Measurements from ENCODE around the gene CYP19A1.

- TF ChIP-seq CTCF (IDR thresholded peaks at IDR 0.05; ENCODE audit: control extremely low read depth in 1 of 3, insufficient read depth in 1 of 3, low read depth in 1 of 3, low read length in 3 of 3) (peak; percentile 50 to 75 (median 71)), KDM1A (IDR thresholded peaks at IDR 0.05; ENCODE audit: borderline replicate concordance, low read length) (no peak), POLR2A (IDR thresholded peaks at IDR 0.05; ENCODE audit: control extremely low read depth in 1 of 2, low read depth in 2 of 2, low read length in 2 of 2) (no peak), CEBPB (IDR thresholded peaks at IDR 0.05; ENCODE audit: low read depth, low read length) (no peak), EZH2 (IDR thresholded peaks at IDR 0.05; ENCODE audit: low read depth, low read length, severe bottlenecking) (no peak), PHF8 (conservative IDR thresholded peaks at IDR 0.05; ENCODE audit: low read depth, low read length) (no peak)
Observed at GRCh38 chr15:51382787-51383186, 44.4 kb upstream of the CYP19A1 start.
